T-helper 1 cell treated with Interleukin-12 subunit alpha and Interleukin-12 subunit beta and Interleukin-4 antibody, amounts not matched to agents 30 μg/mL and 1 μg/mL, for 36 hours (primary cell): ENCODE measurements around the gene OXTR.

Experiments
- H3K27ac Mint-ChIP-seq: one replicate; pipeline ENCODE4 v1.8.0; 2021; ENCODE audit warnings: mild to moderate bottlenecking, mixed read lengths
- H3K27me3 Mint-ChIP-seq: one replicate; pipeline ENCODE4 v1.8.0; 2021; ENCODE audit warnings: low read depth, mixed read lengths
- H3K36me3 Mint-ChIP-seq: one replicate; pipeline ENCODE4 v1.8.0; 2021; ENCODE audit warnings: low read depth, mixed read lengths
- H3K4me1 Mint-ChIP-seq: one replicate; pipeline ENCODE4 v1.8.0; 2021; ENCODE audit warnings: low read depth, mixed read lengths
- H3K4me3 Mint-ChIP-seq: one replicate; pipeline ENCODE4 v1.8.0; 2021; ENCODE audit warnings: mild to moderate bottlenecking, moderate library complexity, mixed read lengths
- H3K9me3 Mint-ChIP-seq: one replicate; pipeline ENCODE4 v1.8.0; 2021; ENCODE audit warnings: mixed read lengths

OXTR gene

GRCh38 chr3:8769088-8769822 lies at the start of gene OXTR:
OXTR (minus strand) TSS chr3:8769613; CDS start chr3:8768187, 1,426 bp downstream.
- peaks cover 13% of the 10 kb centered on the region for H3K4me1 Mint-ChIP-seq
- no peak within 1 kb of the TSS for H3K27ac Mint-ChIP-seq
- H3K4me3 Mint-ChIP-seq, result peak within 1 kb of the TSS; percentile 64
- H3K36me3 Mint-ChIP-seq, result no peaks in the 10 kb centered on the region
- H3K27me3 Mint-ChIP-seq, result peaks cover 51% of the 10 kb centered on the region
- no peaks in the 10 kb centered on the region for H3K9me3 Mint-ChIP-seq

GRCh38 chr3:8817486-8817885 lies 48.1 kb upstream of the OXTR start:
- no peaks in the 10 kb centered on the region for H3K36me3 Mint-ChIP-seq
- no peaks in the 10 kb centered on the region for H3K27me3 Mint-ChIP-seq
- H3K9me3 Mint-ChIP-seq, result peaks cover 32% of the 10 kb centered on the region
- H3K27ac Mint-ChIP-seq, result no peak overlapping the region
- H3K4me1 Mint-ChIP-seq, result no peaks in the 10 kb centered on the region
- no peak overlapping the region for H3K4me3 Mint-ChIP-seq

GRCh38 chr3:8816106-8816505 lies 46.7 kb upstream of the OXTR start:
- Mint-ChIP-seq H3K36me3 (no peaks in the 10 kb centered on the region), H3K4me3 (no peak overlapping the region), H3K9me3 (peaks cover 26% of the 10 kb centered on the region), H3K27ac (no peak overlapping the region), H3K27me3 (no peaks in the 10 kb centered on the region), H3K4me1 (no peaks in the 10 kb centered on the region)

- no peak overlapping the region for H3K27ac Mint-ChIP-seq
- H3K9me3 Mint-ChIP-seq, result peaks cover 10% of the 10 kb centered on the region
- no peaks in the 10 kb centered on the region for H3K27me3 Mint-ChIP-seq
- no peaks in the 10 kb centered on the region for H3K36me3 Mint-ChIP-seq
- no peaks in the 10 kb centered on the region for H3K4me1 Mint-ChIP-seq
- H3K4me3 Mint-ChIP-seq, result no peak overlapping the region
These were observed 44.0 kb upstream of the OXTR start for GRCh38 chr3:8813411-8813810.

- Mint-ChIP-seq H3K27ac (no peak overlapping the region), H3K9me3 (no peaks in the 10 kb centered on the region), H3K4me1 (no peaks in the 10 kb centered on the region), H3K27me3 (no peaks in the 10 kb centered on the region), H3K36me3 (no peaks in the 10 kb centered on the region), H3K4me3 (no peak overlapping the region)
These were observed 41.1 kb upstream of the OXTR start for GRCh38 chr3:8810561-8810960.

GRCh38 chr3:8805774-8806173 lies 36.4 kb upstream of the OXTR start:
- no peaks in the 10 kb centered on the region for H3K9me3 Mint-ChIP-seq
- H3K4me3 Mint-ChIP-seq, result no peak overlapping the region
- H3K4me1 Mint-ChIP-seq, result no peaks in the 10 kb centered on the region
- H3K36me3 Mint-ChIP-seq, result no peaks in the 10 kb centered on the region
- no peak overlapping the region for H3K27ac Mint-ChIP-seq
- H3K27me3 Mint-ChIP-seq, result no peaks in the 10 kb centered on the region

- Mint-ChIP-seq H3K4me1 (no peaks in the 10 kb centered on the region), H3K9me3 (no peaks in the 10 kb centered on the region)
These were observed 32.8 kb upstream of the OXTR start for GRCh38 chr3:8802256-8802655.

GRCh38 chr3:8800016-8800415 lies 30.6 kb upstream of the OXTR start:
- no peaks in the 10 kb centered on the region for H3K9me3 Mint-ChIP-seq
- no peaks in the 10 kb centered on the region for H3K4me1 Mint-ChIP-seq
- H3K27ac Mint-ChIP-seq, result no peak overlapping the region
- H3K4me3 Mint-ChIP-seq, result no peak overlapping the region
- H3K27me3 Mint-ChIP-seq, result no peaks in the 10 kb centered on the region
- no peaks in the 10 kb centered on the region for H3K36me3 Mint-ChIP-seq

More at GRCh38 chr3:8802256-8802655, 32.8 kb upstream of the OXTR start:
- Mint-ChIP-seq H3K36me3 (no peaks in the 10 kb centered on the region), H3K27ac (no peak overlapping the region), H3K27me3 (no peaks in the 10 kb centered on the region), H3K4me3 (no peak overlapping the region)

- Mint-ChIP-seq H3K4me1 (no peaks in the 10 kb centered on the region), H3K27ac (no peak overlapping the region), H3K36me3 (no peaks in the 10 kb centered on the region), H3K9me3 (no peaks in the 10 kb centered on the region), H3K4me3 (no peak overlapping the region), H3K27me3 (no peaks in the 10 kb centered on the region)
These were observed 24.8 kb upstream of the OXTR start for GRCh38 chr3:8794247-8794646.

- Mint-ChIP-seq H3K27me3 (no peaks in the 10 kb centered on the region), H3K4me3 (no peak overlapping the region), H3K27ac (no peak overlapping the region), H3K9me3 (no peaks in the 10 kb centered on the region), H3K36me3 (no peaks in the 10 kb centered on the region), H3K4me1 (no peaks in the 10 kb centered on the region)
These were observed 23.8 kb upstream of the OXTR start for GRCh38 chr3:8793242-8793641.

GRCh38 chr3:8790529-8790928 lies 21.1 kb upstream of the OXTR start:
- no peak overlapping the region for H3K27ac Mint-ChIP-seq
- no peaks in the 10 kb centered on the region for H3K36me3 Mint-ChIP-seq
- no peaks in the 10 kb centered on the region for H3K27me3 Mint-ChIP-seq
- no peaks in the 10 kb centered on the region for H3K9me3 Mint-ChIP-seq
- H3K4me3 Mint-ChIP-seq, result no peak overlapping the region
- H3K4me1 Mint-ChIP-seq, result no peaks in the 10 kb centered on the region

- H3K9me3 Mint-ChIP-seq, result no peaks in the 10 kb centered on the region
- H3K27ac Mint-ChIP-seq, result no peak overlapping the region
- H3K4me3 Mint-ChIP-seq, result no peak overlapping the region
- H3K27me3 Mint-ChIP-seq, result no peaks in the 10 kb centered on the region
- H3K36me3 Mint-ChIP-seq, result no peaks in the 10 kb centered on the region
- H3K4me1 Mint-ChIP-seq, result no peaks in the 10 kb centered on the region
These were observed 15.4 kb upstream of the OXTR start for GRCh38 chr3:8784676-8785435.

- Mint-ChIP-seq H3K4me3 (no peak overlapping the region), H3K27me3 (no peaks in the 10 kb centered on the region), H3K27ac (no peak overlapping the region), H3K36me3 (no peaks in the 10 kb centered on the region), H3K9me3 (no peaks in the 10 kb centered on the region), H3K4me1 (no peaks in the 10 kb centered on the region)
These were observed 10.9 kb upstream of the OXTR start for GRCh38 chr3:8780279-8780678.

- Mint-ChIP-seq H3K9me3 (no peaks in the 10 kb centered on the region), H3K4me3 (no peak overlapping the region), H3K27ac (no peak overlapping the region), H3K27me3 (no peaks in the 10 kb centered on the region), H3K36me3 (no peaks in the 10 kb centered on the region), H3K4me1 (no peaks in the 10 kb centered on the region)
These were observed 9.1 kb upstream of the OXTR start for GRCh38 chr3:8778475-8778874.

GRCh38 chr3:8777978-8778267 lies 8.5 kb upstream of the OXTR start:
- no peak overlapping the region for H3K27ac Mint-ChIP-seq
- H3K9me3 Mint-ChIP-seq, result no peaks in the 10 kb centered on the region
- H3K4me1 Mint-ChIP-seq, result no peaks in the 10 kb centered on the region

More at GRCh38 chr3:8777978-8778267, 8.5 kb upstream of the OXTR start:
- Mint-ChIP-seq H3K27me3 (no peaks in the 10 kb centered on the region), H3K36me3 (no peaks in the 10 kb centered on the region), H3K4me3 (no peak overlapping the region)
